ENCODE measurements around the gene OGFRL1.

DNA sequence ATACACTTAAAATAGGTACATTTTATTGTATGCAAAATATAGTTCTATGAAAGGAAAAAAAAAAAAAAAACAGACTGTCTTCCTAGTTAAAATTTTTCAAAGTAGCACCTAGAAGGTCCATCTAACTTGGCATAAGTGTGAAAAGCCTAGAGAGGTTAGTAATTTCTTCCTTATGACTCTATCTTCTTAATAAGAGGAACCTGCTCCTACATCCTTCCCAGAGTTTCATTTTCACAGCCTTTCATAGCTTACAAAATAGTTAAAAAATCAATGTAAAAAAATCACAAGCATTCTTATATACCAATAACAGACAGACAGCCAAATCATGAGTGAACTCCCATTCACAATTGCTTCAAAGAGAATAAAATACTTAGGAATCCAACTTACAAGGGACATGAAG lies 28.8 kb downstream of the OGFRL1 start:
- TF ChIP-seq RFX5 (IDR thresholded peaks at IDR 0.05; ENCODE audit: low read depth, low read length) (no peak), POLR2A (IDR thresholded peaks at IDR 0.05; ENCODE audit: low read depth, low read length) (no peak), RAD21 (IDR thresholded peaks at IDR 0.05; ENCODE audit: low read length) (no peak)
